GM12865 (cell line): ENCODE results near the gene DCAF12.

Source experiments
- DNase-seq: peaks from one replicate; pipeline ENCODE4 v3.0.0; 2010; ENCODE audit warnings: low read depth
- H3K4me3 ChIP-seq: 2 replicates; pipeline ENCODE4 v1.5.1; 2011; ENCODE audit warnings: mild to moderate bottlenecking, low read depth, low read length, control low read depth
- TF ChIP-seq, protein P1 (sequence below): IDR thresholded peaks from 2 replicates; pipeline ENCODE4 v1.5.1; 2011; ENCODE audit warnings: low read length, control low read depth, low read depth, inconsistent platforms; ENCODE audit not compliant: insufficient read depth; ENCODE audit errors: missing control alignments

The DCAF12 gene

GRCh38 chr9:34087370-34087769, 39.1 kb downstream of the DCAF12 start:
- H3K4me3 ChIP-seq: no peak overlapping the region
- no peak for DNase-seq
- TF ChIP-seq, protein P1, sequence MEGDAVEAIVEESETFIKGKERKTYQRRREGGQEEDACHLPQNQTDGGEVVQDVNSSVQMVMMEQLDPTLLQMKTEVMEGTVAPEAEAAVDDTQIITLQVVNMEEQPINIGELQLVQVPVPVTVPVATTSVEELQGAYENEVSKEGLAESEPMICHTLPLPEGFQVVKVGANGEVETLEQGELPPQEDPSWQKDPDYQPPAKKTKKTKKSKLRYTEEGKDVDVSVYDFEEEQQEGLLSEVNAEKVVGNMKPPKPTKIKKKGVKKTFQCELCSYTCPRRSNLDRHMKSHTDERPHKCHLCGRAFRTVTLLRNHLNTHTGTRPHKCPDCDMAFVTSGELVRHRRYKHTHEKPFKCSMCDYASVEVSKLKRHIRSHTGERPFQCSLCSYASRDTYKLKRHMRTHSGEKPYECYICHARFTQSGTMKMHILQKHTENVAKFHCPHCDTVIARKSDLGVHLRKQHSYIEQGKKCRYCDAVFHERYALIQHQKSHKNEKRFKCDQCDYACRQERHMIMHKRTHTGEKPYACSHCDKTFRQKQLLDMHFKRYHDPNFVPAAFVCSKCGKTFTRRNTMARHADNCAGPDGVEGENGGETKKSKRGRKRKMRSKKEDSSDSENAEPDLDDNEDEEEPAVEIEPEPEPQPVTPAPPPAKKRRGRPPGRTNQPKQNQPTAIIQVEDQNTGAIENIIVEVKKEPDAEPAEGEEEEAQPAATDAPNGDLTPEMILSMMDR: no peak

GRCh38 chr9:34086864-34087263, 39.6 kb downstream of the DCAF12 start:
- H3K4me3 ChIP-seq: no peak overlapping the region
- DNase-seq: no peak
- TF ChIP-seq, protein P1: no peak

DNA sequence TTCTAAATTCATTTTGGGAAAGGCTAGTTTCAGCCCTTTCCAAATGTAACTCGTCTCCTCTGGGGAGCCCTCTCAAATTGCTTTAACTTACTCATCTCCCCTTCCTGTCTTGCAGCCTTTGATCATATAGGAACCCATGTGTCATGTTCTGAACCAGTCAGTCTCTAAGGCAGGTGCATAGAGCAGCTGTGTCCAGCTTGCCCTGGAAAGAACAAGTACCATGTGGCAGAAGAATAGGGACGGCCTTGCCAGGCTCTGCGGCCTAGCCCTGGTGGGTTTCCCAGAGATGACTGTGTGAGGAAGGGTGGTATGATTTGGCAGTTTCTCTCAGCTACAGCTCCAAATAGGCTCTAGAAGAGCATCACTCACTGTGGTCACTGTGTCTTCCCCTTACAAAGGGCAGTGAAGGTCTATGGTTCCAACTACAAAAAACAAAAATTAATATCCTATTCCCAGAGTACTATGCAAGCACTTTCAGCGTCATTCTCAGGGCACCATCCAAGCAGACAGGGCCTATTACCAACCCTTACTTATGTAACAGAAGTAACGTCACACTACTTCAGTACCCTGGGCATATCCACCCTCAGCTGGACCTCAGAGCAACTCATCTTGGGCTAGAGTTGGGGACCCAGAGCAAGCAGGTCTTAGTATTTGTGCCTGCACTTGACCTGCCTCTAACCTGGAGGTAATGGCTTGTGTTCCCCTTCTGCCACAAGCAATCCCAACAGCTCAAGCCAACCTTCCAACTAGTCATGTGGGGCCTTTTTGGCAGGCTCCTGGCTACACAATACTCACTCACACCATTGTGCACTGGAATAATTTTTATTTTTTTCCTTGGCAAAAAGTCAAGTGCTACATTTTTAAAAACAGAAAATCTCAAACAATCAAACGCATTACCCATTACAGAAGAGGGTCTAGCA, 40.7 kb downstream of the DCAF12 start:
- no peak overlapping the region for H3K4me3 ChIP-seq
- TF ChIP-seq, protein P1: no peak
- DNase-seq: no peak

- no peak overlapping the region for H3K4me3 ChIP-seq
- TF ChIP-seq, protein P1: no peak
- DNase-seq: no peak
Measured at GRCh38 chr9:34084562-34084961, 41.9 kb downstream of the DCAF12 start.

GRCh38 chr9:34079181-34079580, 47.3 kb downstream of the DCAF12 start:
- no peak overlapping the region for H3K4me3 ChIP-seq
- DNase-seq: no peak
- TF ChIP-seq, protein P1: no peak

- DNase-seq: no peak
Measured at GRCh38 chr9:34072868-34073590, 53.5 kb downstream of the DCAF12 start.

More at GRCh38 chr9:34072868-34073590, 53.5 kb downstream of the DCAF12 start:
- TF ChIP-seq, protein P1: no peak
- H3K4me3 ChIP-seq: no peak overlapping the region
